ENCODE results near the gene MPV17L2.

- TF ChIP-seq EZH2 (IDR thresholded peaks at IDR 0.05; ENCODE audit: low read depth) (no peak), CTCF (conservative IDR thresholded peaks at IDR 0.05) (no peak)
These were observed 49.1 kb upstream of the MPV17L2 start for GRCh38 chr19:18143902-18144301.

Measured in PC-9 (cell line).